HuH-7.5 (cell line): Measurements from ENCODE around the gene KLK13.

ENCODE experiments used
- DNase-seq: peaks from one replicate; pipeline ENCODE4 v3.0.0; 2011; ENCODE audit warnings: low spot score

Gene KLK13

DNA sequence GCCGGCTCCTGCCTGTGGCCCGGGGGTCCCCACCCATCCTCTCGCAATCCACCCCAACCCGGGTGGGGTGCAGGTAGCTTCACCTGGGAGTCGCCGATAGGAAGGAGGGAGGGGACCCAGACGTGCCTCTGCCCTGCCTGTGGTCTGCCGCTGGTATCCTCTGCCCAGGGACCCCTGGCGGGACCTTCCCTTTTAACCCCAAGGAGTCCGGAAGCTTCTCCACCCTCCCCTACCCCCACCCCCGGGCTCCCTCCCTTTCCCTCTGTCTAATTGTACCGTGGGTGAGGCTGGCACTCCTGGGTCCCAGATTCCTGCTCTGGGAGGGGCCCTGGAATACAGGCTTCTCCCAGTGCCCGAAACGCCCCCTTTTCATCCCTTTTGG lies 45.4 kb downstream of the KLK13 start, which contains the start of gene KLK10:
Gene KLK10 (minus strand): TSS at position 166 of the 382 bp plus-strand sequence. CDS start 579 bp downstream, outside the sequence.
- no peak for DNase-seq

DNA sequence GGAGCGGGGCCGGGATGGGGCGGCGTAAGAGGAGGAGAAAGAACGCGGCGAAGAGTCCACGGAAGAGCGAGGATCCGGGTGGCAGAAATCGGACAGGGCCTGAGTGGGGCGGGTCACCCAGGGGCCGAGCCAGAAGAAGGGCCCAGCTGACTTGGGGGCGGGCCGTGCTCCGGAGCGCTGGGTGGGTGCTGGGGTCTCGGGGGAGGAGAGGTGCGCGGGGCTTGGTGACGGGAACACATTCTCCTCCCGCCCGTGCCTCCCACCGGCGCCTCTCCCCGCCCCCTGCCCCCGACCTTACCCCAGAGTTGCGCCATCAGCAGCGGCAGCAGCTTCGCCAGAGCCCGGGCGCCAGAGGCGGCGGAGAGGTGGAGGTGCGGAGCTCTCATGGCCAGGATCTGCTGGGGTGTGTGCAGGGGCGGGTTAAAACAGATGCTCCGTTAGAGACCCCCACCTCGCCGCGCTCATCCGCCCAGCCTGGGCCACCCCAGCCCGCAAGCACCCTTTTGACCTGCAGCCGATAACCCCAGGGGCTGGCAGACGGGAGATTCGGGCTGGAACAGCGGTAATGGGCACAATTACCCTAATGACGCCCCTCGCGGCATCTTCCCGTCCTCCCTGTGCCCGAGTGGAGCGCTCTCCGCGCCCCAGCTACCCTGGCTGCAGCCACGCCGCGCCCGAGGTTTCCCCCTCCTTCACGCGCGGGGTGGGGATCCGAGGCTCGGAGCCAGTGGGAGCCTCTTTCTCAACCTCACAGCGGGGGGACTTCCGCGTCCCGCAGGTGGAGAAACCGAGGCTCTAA lies 45.9 kb downstream of the KLK13 start:
- DNase-seq, result no peak

DNA sequence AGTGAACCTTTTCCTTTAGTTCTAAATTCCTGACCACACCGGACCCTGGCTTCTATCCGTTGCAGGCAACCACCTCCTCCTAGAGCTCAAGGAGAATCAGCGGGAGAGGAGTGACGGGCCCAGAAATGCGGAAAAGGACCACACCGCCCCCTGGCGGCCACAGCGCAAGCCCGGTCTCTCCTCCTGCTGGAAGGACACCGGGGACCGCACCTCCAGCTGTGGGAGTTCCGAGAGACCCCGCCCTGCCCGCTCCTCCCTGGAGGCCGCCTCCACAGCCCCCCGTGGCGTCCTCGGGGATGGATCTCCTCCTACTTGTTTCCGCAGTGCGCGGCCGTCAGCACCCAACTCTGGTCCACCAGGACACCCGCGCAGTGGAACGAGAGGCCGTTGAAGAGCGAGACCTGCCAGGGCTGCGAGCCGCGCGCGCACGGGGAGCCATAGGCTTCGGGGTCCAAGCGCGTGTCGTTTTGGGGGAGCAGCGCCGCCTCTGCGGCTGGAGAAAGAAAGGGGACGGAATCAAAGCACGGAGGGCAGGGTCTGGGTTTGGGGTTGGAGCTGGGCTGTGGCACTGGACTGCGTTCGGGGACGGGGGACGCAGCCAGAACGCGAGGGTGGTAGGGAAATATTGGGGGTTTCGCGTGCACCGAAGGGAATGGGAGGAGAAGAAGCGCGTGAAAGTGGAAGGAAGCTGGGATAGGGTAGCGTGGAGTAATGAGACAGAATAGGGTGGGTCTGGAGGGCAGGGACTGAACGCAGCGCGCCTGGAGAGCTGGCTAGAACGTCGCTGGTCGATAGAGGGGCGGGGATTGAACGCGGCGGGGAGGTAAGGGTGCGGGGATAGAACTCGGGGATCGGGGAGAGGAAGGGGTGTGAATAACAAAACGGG lies 47.9 kb downstream of the KLK13 start:
- DNase-seq, result peak; percentile 90

DNA sequence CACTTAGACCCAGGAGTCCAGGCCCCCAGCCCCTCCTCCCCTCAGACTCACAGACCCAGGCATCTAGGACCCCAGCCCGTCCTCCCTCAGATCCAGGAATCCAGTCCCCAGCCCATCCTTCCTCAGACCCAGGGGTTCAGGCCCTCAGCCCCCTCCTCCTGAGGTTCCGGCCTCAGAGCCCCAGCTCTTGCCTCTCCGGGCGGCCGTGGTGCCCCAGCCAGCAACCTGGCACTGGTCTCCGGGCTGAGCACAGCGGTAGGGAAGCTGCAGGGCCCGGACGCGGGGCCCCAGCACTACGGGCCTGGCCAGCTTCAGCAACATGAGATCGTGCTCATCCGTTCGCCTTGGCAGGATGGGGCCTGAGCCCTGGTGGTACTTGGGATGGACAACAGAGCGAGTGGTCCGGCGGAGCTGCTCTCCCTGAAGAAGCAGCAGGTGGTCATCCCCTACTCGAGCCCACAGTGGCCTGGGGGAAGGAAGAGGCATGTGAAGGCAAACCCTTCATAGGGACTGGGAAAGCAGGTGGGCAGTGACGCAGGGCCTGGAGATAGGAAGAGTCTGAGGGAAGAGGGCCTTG lies 49.1 kb downstream of the KLK13 start:
- no peak for DNase-seq

DNA sequence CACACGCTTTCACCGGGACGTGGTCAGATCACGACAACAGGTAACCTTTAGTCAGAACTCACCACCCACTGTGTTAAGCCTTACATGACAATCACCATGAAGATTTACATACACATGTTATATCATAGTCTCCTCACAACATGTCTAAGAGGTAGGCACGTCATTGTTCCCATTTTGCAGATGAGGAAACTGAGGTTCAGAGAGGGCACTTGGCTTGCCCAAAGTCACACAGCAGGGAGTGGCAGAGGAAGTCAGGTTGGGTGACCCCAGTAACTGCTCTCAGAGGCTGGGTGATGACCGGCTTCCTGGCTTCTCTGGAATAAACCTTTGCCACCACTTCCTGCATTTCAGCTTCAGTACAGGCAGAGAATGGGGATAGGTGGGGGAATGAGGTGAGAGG lies 50.6 kb downstream of the KLK13 start:
- DNase-seq, result no peak

DNA sequence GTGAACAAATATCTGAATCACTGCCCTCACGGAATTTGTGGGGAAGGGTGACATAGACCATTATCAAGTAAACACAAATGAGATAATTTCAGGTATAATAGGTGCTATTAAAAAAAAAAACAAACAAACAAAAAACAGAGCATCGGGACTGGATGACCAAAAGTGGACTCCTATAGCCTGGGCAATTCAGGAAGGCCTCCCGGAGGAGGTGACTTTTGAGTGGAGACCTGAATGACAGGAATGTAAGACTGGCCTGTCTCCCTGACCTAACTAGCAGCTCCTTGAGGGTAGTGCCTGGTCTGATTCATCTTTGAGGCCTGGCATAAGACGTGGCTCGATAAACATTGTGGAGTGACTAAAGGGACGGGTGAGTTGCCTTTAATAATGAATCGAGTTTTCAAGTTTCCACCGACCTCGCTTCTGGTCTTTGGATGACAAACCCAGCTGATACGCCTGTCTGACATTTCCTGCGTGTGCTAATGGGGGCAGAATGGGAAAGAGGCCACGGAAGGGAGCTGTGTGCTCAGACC lies 52.2 kb downstream of the KLK13 start:
- no peak for DNase-seq

DNA sequence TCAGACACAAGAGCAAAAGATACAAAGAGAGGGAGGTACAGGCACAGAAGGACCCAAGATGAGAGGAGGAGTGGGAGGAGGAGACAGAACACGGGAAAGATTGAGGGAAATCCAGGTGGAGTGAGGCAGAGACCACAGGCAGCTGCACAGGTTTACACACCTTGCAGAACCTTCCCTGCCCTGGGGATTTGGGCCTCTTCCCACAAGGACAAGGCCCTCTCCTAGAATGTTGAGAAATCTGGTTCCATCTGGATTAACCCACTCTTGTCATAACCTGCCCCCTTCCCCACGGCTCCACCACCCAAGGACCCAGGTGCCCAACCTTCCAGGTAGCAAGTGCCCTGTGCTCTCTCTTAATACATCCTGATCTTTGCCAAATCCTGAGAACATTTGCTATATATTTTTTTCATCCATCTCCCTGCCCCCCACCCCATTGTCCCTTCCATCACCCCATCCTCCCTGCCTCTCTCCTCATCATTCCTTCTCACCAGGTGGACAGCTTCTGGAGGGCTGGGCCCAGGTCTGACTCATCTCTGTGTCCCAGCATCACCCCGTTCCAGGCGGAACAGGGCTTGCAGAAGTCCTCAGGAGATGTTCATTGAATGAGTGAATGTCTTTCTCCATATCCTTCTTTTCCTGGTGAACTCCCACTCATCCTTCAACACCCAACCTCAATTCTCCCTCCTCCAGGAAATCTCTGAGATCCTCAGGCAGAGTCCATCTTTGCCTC lies 54.7 kb downstream of the KLK13 start:
- DNase-seq, result no peak

DNA sequence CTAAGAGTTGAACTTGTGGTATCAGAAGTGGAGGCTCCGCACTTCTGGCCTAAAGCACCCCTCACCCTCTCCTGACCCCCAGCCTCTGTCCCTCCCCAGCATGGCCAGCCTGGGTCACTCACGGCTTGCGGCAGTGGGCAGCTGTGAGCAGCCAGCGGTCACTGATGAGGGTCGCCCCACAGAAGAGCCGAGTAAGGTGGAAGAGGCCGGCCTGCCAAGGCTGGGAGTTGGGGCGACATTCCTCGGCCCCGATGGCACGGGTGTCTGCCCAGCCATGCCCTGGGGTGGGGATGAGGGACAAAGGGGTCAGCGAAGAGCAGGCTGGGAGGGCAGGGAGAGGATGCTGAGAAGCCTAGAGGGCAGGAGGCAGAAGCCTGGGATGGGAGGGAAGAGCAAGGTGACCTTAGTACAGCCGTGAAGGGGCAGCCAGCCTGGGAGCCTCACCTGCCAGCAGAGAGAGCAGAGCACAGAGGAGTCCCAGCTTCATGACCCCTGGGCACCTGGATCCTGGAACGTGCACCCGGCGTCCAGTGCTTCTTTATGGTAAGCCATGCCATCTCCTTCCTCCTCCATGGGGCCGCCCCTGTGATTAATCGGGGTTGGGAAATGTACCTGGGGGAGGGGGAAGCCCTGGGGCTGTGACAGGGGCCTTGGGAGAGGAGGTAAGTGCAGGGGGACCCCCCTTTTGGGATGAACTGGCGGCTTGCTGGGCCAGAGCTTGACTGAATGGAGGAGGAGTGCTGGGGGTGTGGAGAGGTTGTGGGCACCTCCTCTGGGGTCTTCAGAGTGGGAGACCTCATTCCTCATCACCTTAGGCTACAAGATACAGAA lies 55.6 kb downstream of the KLK13 start:
- DNase-seq, result no peak

DNA sequence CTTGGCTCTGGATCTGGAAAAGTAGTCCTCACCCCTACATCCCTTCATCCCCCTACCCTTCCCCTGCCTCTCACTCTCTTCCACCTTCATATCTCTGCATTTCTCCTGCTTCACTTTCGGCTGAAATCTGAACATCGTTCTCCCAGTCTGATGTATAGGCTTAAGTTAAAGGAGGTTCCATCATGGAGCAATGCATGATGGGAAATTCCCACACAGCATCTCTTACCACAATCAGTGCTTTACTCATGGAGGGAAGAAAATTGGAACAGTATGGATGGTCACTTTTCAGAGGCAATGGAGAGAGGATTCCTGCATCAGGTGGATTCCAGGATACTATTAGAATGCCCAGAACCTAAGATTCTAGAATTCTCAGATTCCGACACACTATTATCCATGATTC lies 57.4 kb downstream of the KLK13 start:
- no peak for DNase-seq

DNA sequence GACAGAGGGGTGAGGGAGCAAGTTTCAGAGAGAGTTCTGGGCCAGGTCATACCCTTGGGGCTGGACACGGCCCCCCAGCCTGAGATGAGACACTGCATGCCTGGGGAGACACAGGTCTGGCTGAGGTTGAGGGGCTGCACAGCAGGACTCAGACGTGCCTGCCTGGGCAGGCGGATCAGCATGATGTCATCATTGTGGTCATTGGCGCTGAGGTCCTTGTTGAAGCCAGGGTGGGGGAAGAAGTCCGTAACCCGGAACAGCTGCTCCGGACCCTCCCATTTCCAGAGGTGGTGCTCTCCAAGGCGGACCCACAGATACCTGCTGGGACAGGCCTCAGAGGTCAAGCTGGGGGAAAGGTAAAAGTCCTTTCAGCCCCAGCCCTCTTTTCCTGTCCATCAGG lies 58.5 kb downstream of the KLK13 start:
- DNase-seq, result no peak
